Neural cell (in vitro differentiated cells): ENCODE results near the gene COL4A1. TPM values are rescaled to one million over a fixed set of nuclear protein-coding genes. Genes with fewer than 3 reads are reported as not detected.

Experiments
- H2AFZ ChIP-seq: fragments of 200-600, 300-800 bp; sonication (generic), shearing (Covaris generic); 2 replicates; pipeline ENCODE4 v1.6.0; 2014; ENCODE audit warnings: low read depth, mild to moderate bottlenecking, antibody characterized with exemption, low read length, moderate library complexity
- H3F3A ChIP-seq: fragments of 200-600 bp; shearing (Covaris generic); 2 replicates; pipeline ENCODE4 v1.6.1; 2016; ENCODE audit warnings: mild to moderate bottlenecking, moderate library complexity, mixed read lengths, antibody characterized with exemption, low read length; ENCODE audit not compliant: insufficient read depth, poor library complexity, severe bottlenecking
- H3K27ac ChIP-seq: fragments of 200-600, 300-800 bp; sonication (generic), shearing (Covaris generic); 2 replicates; pipeline ENCODE4 v1.5.1; 2014; ENCODE audit warnings: mild to moderate bottlenecking, low read length, moderate library complexity
- H3K27me3 ChIP-seq: fragments of 300-800, 200-600 bp; sonication (generic), shearing (Covaris generic); 2 replicates; pipeline ENCODE4 v1.6.0; 2014; ENCODE audit warnings: mild to moderate bottlenecking, low read depth, low read length, moderate library complexity; ENCODE audit not compliant: insufficient read depth
- H3K36me3 ChIP-seq: fragments of 300-800, 200-600 bp; sonication (generic), shearing (Covaris generic); 2 replicates; pipeline ENCODE4 v1.5.1; 2014; ENCODE audit warnings: mild to moderate bottlenecking, antibody characterized with exemption, low read length, moderate library complexity; ENCODE audit not compliant: insufficient read depth
- H3K4me2 ChIP-seq: fragments of 300-800, 200-600 bp; sonication (generic), shearing (Covaris generic); 2 replicates; pipeline ENCODE4 v1.6.0; 2014; ENCODE audit warnings: mild to moderate bottlenecking, low read length
- H3K4me3 ChIP-seq: fragments of 300-800, 200-600 bp; sonication (generic), shearing (Covaris generic); 2 replicates; pipeline ENCODE4 v1.5.1; 2014; ENCODE audit warnings: mild to moderate bottlenecking, low read length, moderate library complexity
- H3K79me2 ChIP-seq: fragments of 200-600 bp; shearing (Covaris generic); replicated peaks from 2 replicates; pipeline ENCODE4 v1.6.0; 2014; ENCODE audit warnings: mild to moderate bottlenecking, low read length, moderate library complexity; ENCODE audit not compliant: insufficient read depth
- H3K9ac ChIP-seq: fragments of 300-800, 200-600 bp; sonication (generic), shearing (Covaris generic); 2 replicates; pipeline ENCODE4 v1.6.1; 2016; ENCODE audit warnings: mild to moderate bottlenecking, low read length, mixed read lengths
- H3K9me2 ChIP-seq: fragments of 200-600 bp; shearing (Covaris generic); 2 replicates; pipeline ENCODE4 v1.6.1; 2016; ENCODE audit warnings: mild to moderate bottlenecking, low read length, mixed read lengths; ENCODE audit not compliant: insufficient read depth
- H3K9me3 ChIP-seq: fragments of 200-600, 300-800 bp; sonication (generic), shearing (Covaris generic); 2 replicates; pipeline ENCODE4 v1.6.1; 2016; ENCODE audit warnings: mild to moderate bottlenecking, mixed run types, low read length, moderate library complexity, mixed read lengths
- H4K20me1 ChIP-seq: fragments of 200-600 bp; shearing (Covaris generic); 2 replicates; pipeline ENCODE4 v1.6.1; 2016; ENCODE audit warnings: mild to moderate bottlenecking, mixed run types; ENCODE audit not compliant: insufficient read depth
- CTCF ChIP-seq: fragments of 450-650 bp; IDR thresholded peaks from 2 replicates; pipeline ENCODE4 v1.5.1; 2014; ENCODE audit warnings: antibody characterized with exemption, mild to moderate bottlenecking, moderate library complexity; ENCODE audit not compliant: poor library complexity, severe bottlenecking
- EP300 ChIP-seq: fragments of 450-650 bp; conservative IDR thresholded peaks from 2 replicates; pipeline ENCODE4 v1.6.1; 2014; ENCODE audit warnings: antibody characterized with exemption, mild to moderate bottlenecking, moderate library complexity; ENCODE audit not compliant: poor library complexity, severe bottlenecking
- EZH2 ChIP-seq: fragments of 200-600, 300-800 bp; shearing (Covaris generic), sonication (generic); IDR thresholded peaks from 2 replicates; pipeline ENCODE4 v1.6.1; 2014; ENCODE audit warnings: antibody characterized with exemption, low read length, borderline replicate concordance, mild to moderate bottlenecking; ENCODE audit not compliant: insufficient read depth, poor library complexity, severe bottlenecking
- MXI1 ChIP-seq: fragments of 450-650 bp; conservative IDR thresholded peaks from 2 replicates; pipeline ENCODE4 v1.6.1; 2014; ENCODE audit warnings: antibody characterized with exemption, mild to moderate bottlenecking; ENCODE audit not compliant: poor library complexity, severe bottlenecking
- POLR2AphosphoS5 ChIP-seq: IDR thresholded peaks from 2 replicates; pipeline ENCODE4 v1.6.1; 2012
- RAD21 ChIP-seq: fragments of 450-650 bp; conservative IDR thresholded peaks from 2 replicates; pipeline ENCODE4 v1.6.1; 2014; ENCODE audit warnings: antibody characterized with exemption, mild to moderate bottlenecking, moderate library complexity
- SMC3 ChIP-seq: fragments of 450-650 bp; conservative IDR thresholded peaks from 2 replicates; pipeline ENCODE4 v1.6.1; 2014; ENCODE audit warnings: antibody characterized with exemption, mild to moderate bottlenecking, moderate library complexity; ENCODE audit not compliant: poor library complexity
- polyA plus RNA-seq: library from polyadenylated mRNA; depleted of rRNA; stranded (reverse); fragments of >200 nt; gene quantifications from 2 replicates; pipeline ENCODE4 v1.2.3, GENCODE V29; 2014
- TF ChIP-seq, protein P1 (sequence below): IDR thresholded peaks from 2 replicates; pipeline ENCODE4 v1.6.1; 2012; ENCODE audit warnings: borderline replicate concordance

Gene COL4A1
- polyA plus RNA-seq, 1 donor from 2014 or later: 13.1 TPM

GRCh38 chr13:110248449-110249143, 58.4 kb downstream of the COL4A1 start:
- no peaks in the 10 kb centered on the region for H3F3A ChIP-seq
- H2AFZ ChIP-seq: no peak overlapping the region
- H3K4me2 ChIP-seq: no peak overlapping the region
- no peak overlapping the region for H3K9ac ChIP-seq
- H3K79me2 ChIP-seq: no peaks in the 10 kb centered on the region
- H3K4me3 ChIP-seq: no peak overlapping the region
- no peak overlapping the region for H3K27ac ChIP-seq
- no peaks in the 10 kb centered on the region for H3K9me2 ChIP-seq
- H4K20me1 ChIP-seq: no peaks in the 10 kb centered on the region
- no peaks in the 10 kb centered on the region for H3K27me3 ChIP-seq
- TF ChIP-seq, protein P1, sequence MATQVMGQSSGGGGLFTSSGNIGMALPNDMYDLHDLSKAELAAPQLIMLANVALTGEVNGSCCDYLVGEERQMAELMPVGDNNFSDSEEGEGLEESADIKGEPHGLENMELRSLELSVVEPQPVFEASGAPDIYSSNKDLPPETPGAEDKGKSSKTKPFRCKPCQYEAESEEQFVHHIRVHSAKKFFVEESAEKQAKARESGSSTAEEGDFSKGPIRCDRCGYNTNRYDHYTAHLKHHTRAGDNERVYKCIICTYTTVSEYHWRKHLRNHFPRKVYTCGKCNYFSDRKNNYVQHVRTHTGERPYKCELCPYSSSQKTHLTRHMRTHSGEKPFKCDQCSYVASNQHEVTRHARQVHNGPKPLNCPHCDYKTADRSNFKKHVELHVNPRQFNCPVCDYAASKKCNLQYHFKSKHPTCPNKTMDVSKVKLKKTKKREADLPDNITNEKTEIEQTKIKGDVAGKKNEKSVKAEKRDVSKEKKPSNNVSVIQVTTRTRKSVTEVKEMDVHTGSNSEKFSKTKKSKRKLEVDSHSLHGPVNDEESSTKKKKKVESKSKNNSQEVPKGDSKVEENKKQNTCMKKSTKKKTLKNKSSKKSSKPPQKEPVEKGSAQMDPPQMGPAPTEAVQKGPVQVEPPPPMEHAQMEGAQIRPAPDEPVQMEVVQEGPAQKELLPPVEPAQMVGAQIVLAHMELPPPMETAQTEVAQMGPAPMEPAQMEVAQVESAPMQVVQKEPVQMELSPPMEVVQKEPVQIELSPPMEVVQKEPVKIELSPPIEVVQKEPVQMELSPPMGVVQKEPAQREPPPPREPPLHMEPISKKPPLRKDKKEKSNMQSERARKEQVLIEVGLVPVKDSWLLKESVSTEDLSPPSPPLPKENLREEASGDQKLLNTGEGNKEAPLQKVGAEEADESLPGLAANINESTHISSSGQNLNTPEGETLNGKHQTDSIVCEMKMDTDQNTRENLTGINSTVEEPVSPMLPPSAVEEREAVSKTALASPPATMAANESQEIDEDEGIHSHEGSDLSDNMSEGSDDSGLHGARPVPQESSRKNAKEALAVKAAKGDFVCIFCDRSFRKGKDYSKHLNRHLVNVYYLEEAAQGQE: no peak
- no peak for TF ChIP-seq POLR2AphosphoS5
- H3K36me3 ChIP-seq: no peaks in the 10 kb centered on the region
- no peaks in the 10 kb centered on the region for H3K9me3 ChIP-seq

GRCh38 chr13:110246530-110246929, 60.4 kb downstream of the COL4A1 start:
- Histone ChIP-seq H4K20me1 (no peaks in the 10 kb centered on the region), H3K27me3 (no peaks in the 10 kb centered on the region), H3F3A (no peaks in the 10 kb centered on the region), H3K9me3 (no peaks in the 10 kb centered on the region), H3K9me2 (no peaks in the 10 kb centered on the region), H3K4me3 (no peak overlapping the region), H3K9ac (no peak overlapping the region), H3K27ac (no peak overlapping the region), H3K4me2 (no peak overlapping the region), H3K36me3 (no peaks in the 10 kb centered on the region), H3K79me2 (no peaks in the 10 kb centered on the region), H2AFZ (no peak overlapping the region)
- TF ChIP-seq EZH2 (no peak), CTCF (no peak), MXI1 (no peak), RAD21 (no peak), EP300 (no peak), SMC3 (no peak), POLR2AphosphoS5 (no peak)
- TF ChIP-seq, protein P1: no peak
